ENCODE data around the gene TASP1.

The TASP1 gene

GRCh38 chr20:13524339-13524738 lies 114.4 kb downstream of the TASP1 start:
- Histone ChIP-seq H3K36me3 (ENCODE audit: insufficient read depth, low read depth, low read length) (no peaks in the 10 kb centered on the region), H3K4me3 (ENCODE audit: low read length) (no peak overlapping the region), H3K27me3 (ENCODE audit: insufficient read depth, low read length) (no peaks in the 10 kb centered on the region), H3K9ac (ENCODE audit: low read depth, low read length) (no peak overlapping the region), H3K27ac (ENCODE audit: low read length) (no peak overlapping the region), H3K9me3 (ENCODE audit: insufficient read depth, low read depth, low read length) (no peaks in the 10 kb centered on the region), H3K4me1 (ENCODE audit: insufficient read depth, low read length) (no peaks in the 10 kb centered on the region)

DNA sequence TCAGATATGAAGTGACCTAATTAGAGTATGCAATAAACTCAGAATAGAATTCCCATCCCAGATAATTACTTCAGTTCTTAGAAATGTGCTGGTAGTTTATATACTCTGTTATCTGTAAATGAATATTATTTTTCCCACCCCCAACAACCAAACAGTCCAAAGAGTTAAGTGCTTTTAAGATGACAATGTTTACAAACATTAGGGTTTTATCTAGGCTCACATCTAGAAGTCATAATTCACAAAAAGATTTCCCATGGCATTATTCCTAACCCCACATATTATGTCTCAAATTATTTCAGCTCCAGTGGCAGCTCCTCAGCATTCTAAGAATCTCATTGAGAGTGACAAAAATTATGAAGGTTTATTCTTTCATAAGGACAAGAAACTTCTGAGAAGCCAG lies 120.9 kb downstream of the TASP1 start:
- Histone ChIP-seq H3K9me3 (ENCODE audit: insufficient read depth, low read depth, low read length) (no peaks in the 10 kb centered on the region), H3K4me1 (ENCODE audit: insufficient read depth, low read length) (no peaks in the 10 kb centered on the region), H3K27me3 (ENCODE audit: insufficient read depth, low read length) (no peaks in the 10 kb centered on the region), H3K9ac (ENCODE audit: low read depth, low read length) (no peak overlapping the region), H3K36me3 (ENCODE audit: insufficient read depth, low read depth, low read length) (no peaks in the 10 kb centered on the region), H3K27ac (ENCODE audit: low read length) (no peak overlapping the region), H3K4me3 (ENCODE audit: low read length) (no peak overlapping the region)

GRCh38 chr20:13515796-13516558 lies 122.8 kb downstream of the TASP1 start:
- Histone ChIP-seq H3K9me3 (ENCODE audit: insufficient read depth, low read depth, low read length) (no peaks in the 10 kb centered on the region), H3K27ac (ENCODE audit: low read length) (no peak overlapping the region), H3K36me3 (ENCODE audit: insufficient read depth, low read depth, low read length) (no peaks in the 10 kb centered on the region), H3K4me3 (ENCODE audit: low read length) (no peak overlapping the region), H3K27me3 (ENCODE audit: insufficient read depth, low read length) (no peaks in the 10 kb centered on the region), H3K4me1 (ENCODE audit: insufficient read depth, low read length) (no peaks in the 10 kb centered on the region), H3K9ac (ENCODE audit: low read depth, low read length) (no peak overlapping the region)

DNA sequence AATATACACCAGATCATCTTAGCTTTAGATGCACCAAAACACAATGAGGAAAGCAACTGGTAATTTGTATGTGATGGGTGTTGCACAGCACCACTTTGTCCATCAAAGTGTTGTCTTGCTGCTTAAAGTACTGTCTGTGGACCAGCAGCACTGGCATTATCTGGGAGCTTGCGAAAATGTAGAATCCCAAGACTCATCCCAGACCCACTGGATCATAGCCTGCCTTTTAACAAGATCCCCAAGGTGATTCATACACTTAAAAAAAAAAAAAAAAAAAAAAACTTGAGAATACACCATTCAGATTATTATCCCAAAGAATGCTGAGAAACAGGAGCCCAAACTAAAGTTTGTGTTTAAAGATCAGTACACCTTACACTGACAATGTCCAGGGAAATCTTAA lies 123.4 kb downstream of the TASP1 start:
- Histone ChIP-seq H3K27ac (ENCODE audit: low read length) (no peak overlapping the region), H3K9ac (ENCODE audit: low read depth, low read length) (no peak overlapping the region), H3K4me1 (ENCODE audit: insufficient read depth, low read length) (no peaks in the 10 kb centered on the region), H3K9me3 (ENCODE audit: insufficient read depth, low read depth, low read length) (no peaks in the 10 kb centered on the region), H3K36me3 (ENCODE audit: insufficient read depth, low read depth, low read length) (no peaks in the 10 kb centered on the region), H3K4me3 (ENCODE audit: low read length) (no peak overlapping the region), H3K27me3 (ENCODE audit: insufficient read depth, low read length) (no peaks in the 10 kb centered on the region)

GRCh38 chr20:13510837-13511488 lies 127.8 kb downstream of the TASP1 start:
- Histone ChIP-seq H3K4me1 (ENCODE audit: insufficient read depth, low read length) (no peaks in the 10 kb centered on the region), H3K27ac (ENCODE audit: low read length) (no peak overlapping the region), H3K4me3 (ENCODE audit: low read length) (no peak overlapping the region), H3K9ac (ENCODE audit: low read depth, low read length) (no peak overlapping the region), H3K27me3 (ENCODE audit: insufficient read depth, low read length) (no peaks in the 10 kb centered on the region), H3K36me3 (ENCODE audit: insufficient read depth, low read depth, low read length) (no peaks in the 10 kb centered on the region), H3K9me3 (ENCODE audit: insufficient read depth, low read depth, low read length) (peaks cover 11% of the 10 kb centered on the region; the same call in 1 of the 2 replicates)

DNA sequence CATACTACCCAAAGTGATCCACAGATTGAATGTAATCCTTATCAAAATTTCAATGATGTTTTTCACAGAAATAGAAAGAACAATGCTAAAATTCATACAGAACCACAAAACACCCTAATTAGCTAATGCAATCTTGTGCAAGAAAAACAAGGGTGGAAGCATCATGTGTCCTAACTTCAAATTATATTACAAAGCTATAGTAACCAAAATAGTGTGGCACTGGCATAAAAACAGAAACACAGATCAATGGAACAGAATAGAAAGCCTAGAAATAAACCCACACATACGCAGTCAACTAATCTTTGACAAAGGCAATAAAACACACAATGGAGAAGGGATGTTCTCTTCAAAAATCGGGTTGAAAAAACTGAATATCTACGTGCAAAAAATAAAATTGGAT lies 131.1 kb downstream of the TASP1 start:
- H3K9me3 ChIP-seq (ENCODE audit: insufficient read depth, low read depth, low read length): peaks cover 25% of the 10 kb centered on the region
- H3K4me1 ChIP-seq (ENCODE audit: insufficient read depth, low read length): no peaks in the 10 kb centered on the region
- no peak overlapping the region for H3K27ac ChIP-seq (ENCODE audit: low read length)
- no peaks in the 10 kb centered on the region for H3K36me3 ChIP-seq (ENCODE audit: insufficient read depth, low read depth, low read length)
- H3K27me3 ChIP-seq (ENCODE audit: insufficient read depth, low read length): no peaks in the 10 kb centered on the region
- no peak overlapping the region for H3K9ac ChIP-seq (ENCODE audit: low read depth, low read length)
- H3K4me3 ChIP-seq (ENCODE audit: low read length): no peak overlapping the region

GRCh38 chr20:13501500-13501899 lies 137.2 kb downstream of the TASP1 start:
- Histone ChIP-seq H3K27me3 (ENCODE audit: insufficient read depth, low read length) (no peaks in the 10 kb centered on the region), H3K4me3 (ENCODE audit: low read length) (no peak overlapping the region), H3K9me3 (ENCODE audit: insufficient read depth, low read depth, low read length) (peaks cover 46% of the 10 kb centered on the region), H3K27ac (ENCODE audit: low read length) (no peak overlapping the region), H3K9ac (ENCODE audit: low read depth, low read length) (no peak overlapping the region), H3K4me1 (ENCODE audit: insufficient read depth, low read length) (no peaks in the 10 kb centered on the region), H3K36me3 (ENCODE audit: insufficient read depth, low read depth, low read length) (0 out of 2 replicates have a peak, but pooled peaks cover 4% of the 10 kb centered on the region)

DNA sequence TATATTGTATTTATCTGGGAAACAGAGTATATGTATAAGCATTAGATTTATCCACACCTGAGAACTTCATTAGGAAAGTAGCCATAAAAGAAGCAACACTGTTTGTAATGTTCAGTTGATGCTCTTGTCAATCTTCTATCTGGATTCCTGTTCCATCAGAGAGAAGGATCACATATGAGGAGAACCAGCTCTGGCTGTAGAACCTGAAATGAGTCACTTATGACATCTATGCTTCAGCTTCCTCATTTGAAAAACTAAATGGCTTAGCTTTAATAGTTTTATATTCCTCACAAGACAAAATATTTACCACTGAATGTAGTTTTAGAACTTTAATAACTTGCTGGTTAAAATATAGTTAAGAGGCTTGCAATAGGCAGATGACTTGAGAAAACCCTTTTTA lies 144.7 kb downstream of the TASP1 start:
- Histone ChIP-seq H3K27ac (ENCODE audit: low read length) (no peak overlapping the region), H3K4me1 (ENCODE audit: insufficient read depth, low read length) (peaks cover 27% of the 10 kb centered on the region), H3K27me3 (ENCODE audit: insufficient read depth, low read length) (no peaks in the 10 kb centered on the region), H3K9me3 (ENCODE audit: insufficient read depth, low read depth, low read length) (peaks cover 6% of the 10 kb centered on the region; the same call in 1 of the 2 replicates), H3K9ac (ENCODE audit: low read depth, low read length) (no peak overlapping the region), H3K36me3 (ENCODE audit: insufficient read depth, low read depth, low read length) (no peaks in the 10 kb centered on the region), H3K4me3 (ENCODE audit: low read length) (no peak overlapping the region)

DNA sequence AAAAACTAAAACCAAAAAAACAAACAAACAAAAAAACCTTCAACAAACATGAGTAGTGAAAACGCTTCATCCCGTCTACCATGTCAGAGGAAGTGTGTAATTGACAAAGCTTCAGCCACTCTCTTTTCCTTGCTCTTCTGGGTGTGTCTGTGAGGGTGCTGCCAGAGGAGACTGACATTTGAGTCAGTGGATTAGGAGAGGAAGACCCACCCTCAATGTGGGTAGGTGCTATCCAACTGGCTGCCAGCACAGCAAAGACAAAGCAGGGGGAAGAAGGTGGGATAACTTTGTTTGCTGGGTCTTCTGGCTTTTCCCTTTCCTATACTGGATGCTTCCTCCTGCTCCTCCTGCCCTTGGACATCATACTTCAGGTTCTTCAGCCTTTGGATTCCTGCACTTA lies 145.6 kb downstream of the TASP1 start:
- Histone ChIP-seq H3K4me1 (ENCODE audit: insufficient read depth, low read length) (peaks cover 27% of the 10 kb centered on the region), H3K36me3 (ENCODE audit: insufficient read depth, low read depth, low read length) (no peaks in the 10 kb centered on the region), H3K4me3 (ENCODE audit: low read length) (no peak overlapping the region), H3K9me3 (ENCODE audit: insufficient read depth, low read depth, low read length) (peaks cover 6% of the 10 kb centered on the region; the same call in 1 of the 2 replicates), H3K9ac (ENCODE audit: low read depth, low read length) (no peak overlapping the region), H3K27ac (ENCODE audit: low read length) (no peak overlapping the region), H3K27me3 (ENCODE audit: insufficient read depth, low read length) (no peaks in the 10 kb centered on the region)

- no peaks in the 10 kb centered on the region for H3K9me3 ChIP-seq (ENCODE audit: insufficient read depth, low read depth, low read length)
- no peaks in the 10 kb centered on the region for H3K27me3 ChIP-seq (ENCODE audit: insufficient read depth, low read length)
- H3K27ac ChIP-seq (ENCODE audit: low read length): peak overlapping the region; percentile 12
- no peaks in the 10 kb centered on the region for H3K36me3 ChIP-seq (ENCODE audit: insufficient read depth, low read depth, low read length)
- peak overlapping the region; percentile 13; the same call in 1 of the 2 replicates for H3K4me3 ChIP-seq (ENCODE audit: low read length)
- peaks cover 27% of the 10 kb centered on the region for H3K4me1 ChIP-seq (ENCODE audit: insufficient read depth, low read length)
- H3K9ac ChIP-seq (ENCODE audit: low read depth, low read length): peak overlapping the region; percentile 34; the same call in 1 of the 2 replicates
Observed at GRCh38 chr20:13492001-13492481, 146.7 kb downstream of the TASP1 start.

DNA sequence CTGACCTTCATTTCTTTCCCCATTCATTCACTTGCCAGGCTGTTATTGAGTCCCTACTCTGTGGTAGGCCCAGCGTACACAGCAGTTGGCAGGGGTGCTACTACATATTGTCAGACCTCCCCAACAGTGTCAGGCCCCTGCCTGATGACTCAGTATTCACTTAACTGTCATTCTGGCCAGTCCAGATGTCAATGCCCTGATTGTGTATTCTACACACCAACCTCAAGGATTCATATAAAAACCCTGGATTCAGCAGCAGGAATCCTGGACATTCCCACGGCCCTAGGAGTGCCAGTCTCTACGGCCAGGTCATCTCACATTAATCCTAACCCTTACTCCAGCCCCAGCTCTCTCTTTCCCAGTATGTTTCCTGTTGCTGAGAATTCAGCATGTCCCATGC lies 151.5 kb downstream of the TASP1 start:
- Histone ChIP-seq H3K4me1 (ENCODE audit: insufficient read depth, low read length) (peaks cover 13% of the 10 kb centered on the region), H3K27ac (ENCODE audit: low read length) (no peak overlapping the region), H3K4me3 (ENCODE audit: low read length) (no peak overlapping the region), H3K9me3 (ENCODE audit: insufficient read depth, low read depth, low read length) (no peaks in the 10 kb centered on the region), H3K27me3 (ENCODE audit: insufficient read depth, low read length) (no peaks in the 10 kb centered on the region), H3K36me3 (ENCODE audit: insufficient read depth, low read depth, low read length) (peaks cover 9% of the 10 kb centered on the region; the same call in 1 of the 2 replicates), H3K9ac (ENCODE audit: low read depth, low read length) (no peak overlapping the region)

GRCh38 chr20:13486694-13487093 lies 152.0 kb downstream of the TASP1 start:
- Histone ChIP-seq H3K27ac (ENCODE audit: low read length) (no peak overlapping the region), H3K9me3 (ENCODE audit: insufficient read depth, low read depth, low read length) (no peaks in the 10 kb centered on the region), H3K4me3 (ENCODE audit: low read length) (no peak overlapping the region), H3K36me3 (ENCODE audit: insufficient read depth, low read depth, low read length) (peaks cover 13% of the 10 kb centered on the region), H3K4me1 (ENCODE audit: insufficient read depth, low read length) (peaks cover 12% of the 10 kb centered on the region), H3K27me3 (ENCODE audit: insufficient read depth, low read length) (no peaks in the 10 kb centered on the region), H3K9ac (ENCODE audit: low read depth, low read length) (no peak overlapping the region)
